ENCODE measurements around the gene RNF113A.
A peak's percentile ranks its signal among the peaks of the same experiment; 100 is the strongest.
"Not testable (repeated sequence)": the region's sequence is repeated elsewhere in the genome, so short reads cannot be mapped to it uniquely, and the experiment has no call there.

The RNF113A gene

GRCh38 chrX:119828446-119828845 lies 43.1 kb downstream of the RNF113A start:
- no peak for TF ChIP-seq CTCF (IDR thresholded peaks at IDR 0.05; ENCODE audit: low read length, missing control alignments)
- H3K4me3 ChIP-seq (replicated peaks; ENCODE audit: low read depth, low read length): no peak overlapping the region
- DNase-seq (ENCODE audit: low read depth): no peak

- no peak overlapping the region for H3K4me3 ChIP-seq (replicated peaks; ENCODE audit: low read depth, low read length)
- TF ChIP-seq CTCF (IDR thresholded peaks at IDR 0.05; ENCODE audit: low read length, missing control alignments): no peak
- peak; percentile 40 for DNase-seq (ENCODE audit: low read depth)
These were observed 45.1 kb downstream of the RNF113A start for GRCh38 chrX:119826399-119826959.

GRCh38 chrX:119824221-119824620 lies 47.3 kb downstream of the RNF113A start:
- DNase-seq (ENCODE audit: low read depth): not testable (repeated sequence)

GRCh38 chrX:119821703-119822102 lies 49.8 kb downstream of the RNF113A start:
- peak; percentile 41 for DNase-seq (ENCODE audit: low read depth)
- not testable (repeated sequence) for H3K4me3 ChIP-seq (replicated peaks; ENCODE audit: low read depth, low read length)

More at GRCh38 chrX:119824221-119824620, 47.3 kb downstream of the RNF113A start:
- H3K4me3 ChIP-seq (replicated peaks; ENCODE audit: low read depth, low read length): not testable (repeated sequence)

All from fibroblast of pulmonary artery (primary cell).